Ovary (tissue), 3 donors: ENCODE measurements around the gene LBH.

Source experiments
- CTCF ChIP-seq, 3 donors: fragments of 450-650 bp in 2 of 3; fragments of 200-600 bp in 1 of 3; IDR thresholded peaks; one replicate each; pipeline versions ENCODE4 v1.5.1 to v1.8.0; 2016 to 2022; ENCODE audit warnings: antibody characterized with exemption in 3 of 3, mild to moderate bottlenecking in 1 of 3
- EP300 ChIP-seq: sonication (generic); formaldehyde crosslinking; IDR thresholded peaks from one replicate; pipeline ENCODE4 v1.6.1; 2017; ENCODE audit warnings: antibody characterized with exemption
- POLR2A ChIP-seq: fragments of 450-650 bp; IDR thresholded peaks from one replicate; pipeline ENCODE4 v1.6.1; 2017; ENCODE audit warnings: antibody characterized with exemption, mild to moderate bottlenecking, moderate library complexity
- donor health status: DM: no; HTN: no; CAD: no.

- no peak for TF ChIP-seq CTCF (IDR thresholded peaks at IDR 0.05)
- TF ChIP-seq EP300 = no peak
- TF ChIP-seq POLR2A = no peak
These were observed 71.2 kb downstream of the LBH start for GRCh38 chr2:30302566-30302965.
